HFFc6 (cell line): ENCODE data around the gene TCERG1L. TPM values are rescaled to one million over a fixed set of nuclear protein-coding genes. Genes with fewer than 3 reads are reported as not detected.

Experiments used
- DNase-seq: peaks from one replicate; pipeline ENCODE4 v3.0.0-alpha.2; 2018
- H3K27ac Mint-ChIP-seq: 2 replicates; pipeline ENCODE4 v1.8.0; 2020; ENCODE audit warnings: mild to moderate bottlenecking, mixed read lengths
- H3K27me3 Mint-ChIP-seq: 2 replicates; pipeline ENCODE4 v1.8.0; 2021; ENCODE audit warnings: mild to moderate bottlenecking, moderate library complexity, mixed read lengths; ENCODE audit not compliant: insufficient read depth
- H3K36me3 Mint-ChIP-seq: 2 replicates; pipeline ENCODE4 v1.8.0; 2021; ENCODE audit warnings: low read depth, mixed read lengths
- H3K4me1 Mint-ChIP-seq: 2 replicates; pipeline ENCODE4 v1.8.0; 2020; ENCODE audit warnings: low read depth, mixed read lengths
- H3K4me3 Mint-ChIP-seq: 2 replicates; pipeline ENCODE4 v1.8.0; 2020; ENCODE audit warnings: mild to moderate bottlenecking, moderate library complexity, mixed read lengths
- H3K9me3 Mint-ChIP-seq: 2 replicates; pipeline ENCODE4 v1.8.0; 2020; ENCODE audit warnings: mild to moderate bottlenecking, mixed read lengths
- CTCF ChIP-seq: fragments of 200-600 bp; sonication (generic); IDR thresholded peaks from 2 replicates; pipeline ENCODE4 v1.5.0; 2021; ENCODE audit warnings: antibody characterized with exemption, mild to moderate bottlenecking
- total RNA-seq, 6 experiments: library from RNA; stranded (reverse); fragmentation: NEBNext Ultra II Directional; extraction: Animal tissue kit (Norgen Biotek cat#: 25700); gene quantifications; 2 replicates in 1 of 6; 3 replicates in 5 of 6; pipeline ENCODE4 v1.2.3, GENCODE V29; 2021

TCERG1L gene
- total RNA-seq, 6 experiments from 2014 or later: 0.09 TPM; not detected in 5

- H3K9me3 Mint-ChIP-seq: peaks cover 64% of the 10 kb centered on the region
- no peak overlapping the region for H3K4me3 Mint-ChIP-seq
- H3K36me3 Mint-ChIP-seq: peaks cover 3% of the 10 kb centered on the region
- TF ChIP-seq CTCF: no peak
- no peaks in the 10 kb centered on the region; the same call in 1 of the 2 replicates for H3K27me3 Mint-ChIP-seq
- DNase-seq: no peak
- no peak overlapping the region for H3K27ac Mint-ChIP-seq
- no peaks in the 10 kb centered on the region for H3K4me1 Mint-ChIP-seq
These were observed 110.6 kb downstream of the TCERG1L start for GRCh38 chr10:131200856-131201470.

GRCh38 chr10:131199646-131200045, 111.9 kb downstream of the TCERG1L start:
- Mint-ChIP-seq H3K27ac (no peak overlapping the region), H3K36me3 (peaks cover 6% of the 10 kb centered on the region; the same call in 1 of the 2 replicates), H3K27me3 (no peaks in the 10 kb centered on the region; the same call in 1 of the 2 replicates), H3K9me3 (peaks cover 62% of the 10 kb centered on the region), H3K4me1 (no peaks in the 10 kb centered on the region), H3K4me3 (no peak overlapping the region)
- no peak for DNase-seq
- no peak for TF ChIP-seq CTCF

- Mint-ChIP-seq H3K4me3 (no peak overlapping the region), H3K27me3 (no peaks in the 10 kb centered on the region; the same call in none of the 2 replicates), H3K9me3 (peaks cover 64% of the 10 kb centered on the region), H3K36me3 (peaks cover 6% of the 10 kb centered on the region; the same call in 1 of the 2 replicates), H3K27ac (no peak overlapping the region), H3K4me1 (no peaks in the 10 kb centered on the region)
- no peak for TF ChIP-seq CTCF
- DNase-seq: no peak
These were observed 112.7 kb downstream of the TCERG1L start for GRCh38 chr10:131198843-131199242.

GRCh38 chr10:131198401-131198800, 113.1 kb downstream of the TCERG1L start:
- H3K9me3 Mint-ChIP-seq: peaks cover 64% of the 10 kb centered on the region
- no peak overlapping the region for H3K27ac Mint-ChIP-seq
- TF ChIP-seq CTCF: no peak
- no peak overlapping the region for H3K4me3 Mint-ChIP-seq
- DNase-seq: no peak
- H3K36me3 Mint-ChIP-seq: peaks cover 6% of the 10 kb centered on the region; the same call in 1 of the 2 replicates
- H3K4me1 Mint-ChIP-seq: no peaks in the 10 kb centered on the region
- no peaks in the 10 kb centered on the region; the same call in none of the 2 replicates for H3K27me3 Mint-ChIP-seq

- H3K9me3 Mint-ChIP-seq: peaks cover 75% of the 10 kb centered on the region
- peaks cover 6% of the 10 kb centered on the region; the same call in 1 of the 2 replicates for H3K36me3 Mint-ChIP-seq
- no peak overlapping the region for H3K27ac Mint-ChIP-seq
- TF ChIP-seq CTCF: no peak
- H3K27me3 Mint-ChIP-seq: no peaks in the 10 kb centered on the region; the same call in none of the 2 replicates
- no peak overlapping the region for H3K4me3 Mint-ChIP-seq
- no peak for DNase-seq
- H3K4me1 Mint-ChIP-seq: no peaks in the 10 kb centered on the region
These were observed 115.2 kb downstream of the TCERG1L start for GRCh38 chr10:131196176-131196885.
